ENCODE results near the gene CLASP2.

GRCh38 chr3:33513262-33513863, 204.7 kb downstream of the CLASP2 start:
- no peak for TF ChIP-seq CTCF (IDR thresholded peaks at IDR 0.05)
- TF ChIP-seq POLR2AphosphoS5 (IDR thresholded peaks at IDR 0.05) = no peak
